Gastroesophageal sphincter (tissue), 3 donors: ENCODE results near the gene SLC12A8.

Experiments
- EP300 ChIP-seq: sonication (generic); formaldehyde crosslinking; IDR thresholded peaks from one replicate; pipeline ENCODE4 v1.6.1; 2017; ENCODE audit warnings: antibody characterized with exemption, mild to moderate bottlenecking
- POLR2A ChIP-seq, 2 donors: fragments of 450-650 bp; IDR thresholded peaks; one replicate each; pipeline ENCODE4 v1.6.1; 2017; ENCODE audit warnings: antibody characterized with exemption in 2 of 2, mild to moderate bottlenecking in 2 of 2, moderate library complexity in 1 of 2
- TF ChIP-seq, protein P1 (sequence below), 4 experiments: fragments of 200-600 bp in 2 of 4; fragments of 450-650 bp in 2 of 4; sonication (generic) in 1 of 4; IDR thresholded peaks; one replicate each; pipeline ENCODE4 v1.5.1; 2017 to 2019; ENCODE audit warnings: antibody characterized with exemption in 4 of 4, mild to moderate bottlenecking in 2 of 4, moderate library complexity in 2 of 4

DNA sequence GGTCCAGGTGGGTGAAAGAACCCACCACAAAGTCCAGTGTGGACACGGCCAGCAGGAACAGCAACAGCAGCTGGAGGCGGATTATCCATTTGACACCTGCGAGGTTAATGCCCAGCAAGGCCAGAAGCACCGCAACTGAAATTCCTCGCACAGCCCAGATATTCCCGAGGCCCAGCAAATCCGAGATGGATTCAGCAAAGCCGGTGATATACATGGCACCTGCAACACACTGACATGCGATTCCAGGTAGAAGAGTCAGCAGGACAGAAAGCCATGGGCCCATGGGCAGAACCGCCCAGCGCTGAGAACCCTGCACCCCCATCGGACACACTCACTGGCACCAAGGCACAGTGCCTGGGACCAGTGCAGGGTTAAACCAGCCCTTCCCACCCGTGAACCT is 34.8 kb downstream of the SLC12A8 start:
- TF ChIP-seq, protein P1, sequence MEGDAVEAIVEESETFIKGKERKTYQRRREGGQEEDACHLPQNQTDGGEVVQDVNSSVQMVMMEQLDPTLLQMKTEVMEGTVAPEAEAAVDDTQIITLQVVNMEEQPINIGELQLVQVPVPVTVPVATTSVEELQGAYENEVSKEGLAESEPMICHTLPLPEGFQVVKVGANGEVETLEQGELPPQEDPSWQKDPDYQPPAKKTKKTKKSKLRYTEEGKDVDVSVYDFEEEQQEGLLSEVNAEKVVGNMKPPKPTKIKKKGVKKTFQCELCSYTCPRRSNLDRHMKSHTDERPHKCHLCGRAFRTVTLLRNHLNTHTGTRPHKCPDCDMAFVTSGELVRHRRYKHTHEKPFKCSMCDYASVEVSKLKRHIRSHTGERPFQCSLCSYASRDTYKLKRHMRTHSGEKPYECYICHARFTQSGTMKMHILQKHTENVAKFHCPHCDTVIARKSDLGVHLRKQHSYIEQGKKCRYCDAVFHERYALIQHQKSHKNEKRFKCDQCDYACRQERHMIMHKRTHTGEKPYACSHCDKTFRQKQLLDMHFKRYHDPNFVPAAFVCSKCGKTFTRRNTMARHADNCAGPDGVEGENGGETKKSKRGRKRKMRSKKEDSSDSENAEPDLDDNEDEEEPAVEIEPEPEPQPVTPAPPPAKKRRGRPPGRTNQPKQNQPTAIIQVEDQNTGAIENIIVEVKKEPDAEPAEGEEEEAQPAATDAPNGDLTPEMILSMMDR (IDR thresholded peaks at IDR 0.05), result no peak
- TF ChIP-seq EP300, result no peak
- TF ChIP-seq POLR2A (IDR thresholded peaks at IDR 0.05), result no peak
